Natural killer cell (primary cell): Measurements from ENCODE around the gene EPHX1. TPM values are rescaled to one million over a fixed set of nuclear protein-coding genes. Genes with fewer than 3 reads are reported as not detected.

Experiments
- ATAC-seq, 3 donors: fragments of 150-1000 bp in 2 of 3; fragments of 200-7000 bp in 1 of 3; cut with Tn5 transposase; 1 replicate in 1 of 3; 2 replicates in 2 of 3; pipeline ENCODE4 v1.10.0; 2021; ENCODE audit warnings: mild to moderate bottlenecking in 2 of 3, moderate library complexity in 2 of 3
- DNase-seq, 2 donors: peaks; one replicate each; pipeline versions ENCODE4 v3.0.0 to v3.0.0-alpha.2; 2013 to 2021; ENCODE audit warnings: mixed read lengths in 1 of 2
- H3K27ac ChIP-seq: one replicate; pipeline ENCODE4 v1.5.1; 2013; ENCODE audit warnings: mild to moderate bottlenecking, low read length
- H3K27me3 ChIP-seq: one replicate; pipeline ENCODE4 v1.6.1; 2013; ENCODE audit warnings: low read length; ENCODE audit not compliant: control insufficient read depth, insufficient read depth
- H3K36me3 ChIP-seq: one replicate; pipeline ENCODE4 v1.6.1; 2013; ENCODE audit warnings: low read length; ENCODE audit not compliant: control insufficient read depth, insufficient read depth
- H3K4me1 ChIP-seq: one replicate; pipeline ENCODE4 v1.6.1; 2013; ENCODE audit warnings: low read length; ENCODE audit not compliant: control insufficient read depth, insufficient read depth
- H3K4me3 ChIP-seq: one replicate; pipeline ENCODE4 v1.5.1; 2013; ENCODE audit warnings: low read length
- H3K9me3 ChIP-seq: one replicate; pipeline ENCODE4 v1.6.1; 2013; ENCODE audit warnings: low read length; ENCODE audit not compliant: control insufficient read depth, insufficient read depth
- H3K27ac Mint-ChIP-seq, 2 donors: one replicate each; pipeline ENCODE4 v1.8.0; 2022; ENCODE audit warnings: mild to moderate bottlenecking in 2 of 2, mixed read lengths in 2 of 2, moderate library complexity in 1 of 2
- H3K27me3 Mint-ChIP-seq, 2 donors: one replicate each; pipeline ENCODE4 v1.8.0; 2022; ENCODE audit warnings: low read depth in 2 of 2, mixed read lengths in 2 of 2
- H3K36me3 Mint-ChIP-seq: one replicate; pipeline ENCODE4 v1.8.0; 2022; ENCODE audit warnings: mixed read lengths
- H3K4me1 Mint-ChIP-seq, 2 donors: one replicate each; pipeline ENCODE4 v1.8.0; 2022; ENCODE audit warnings: mixed read lengths in 2 of 2
- H3K4me3 Mint-ChIP-seq: one replicate; pipeline ENCODE4 v1.8.0; 2022; ENCODE audit warnings: mild to moderate bottlenecking, moderate library complexity, mixed read lengths
- H3K9me3 Mint-ChIP-seq, 2 donors: one replicate each; pipeline ENCODE4 v1.8.0; 2022; ENCODE audit warnings: mixed read lengths in 2 of 2
- CTCF ChIP-seq: fragments of 200-600 bp; IDR thresholded peaks from one replicate; pipeline ENCODE4 v1.8.0; 2022; ENCODE audit warnings: antibody characterized with exemption
- WGBS: methylation state at CpG from one replicate; pipeline ENCODE4 v1.1.7; 2013; ENCODE audit warnings: missing lambda C conversion rate; ENCODE audit not compliant: insufficient coverage; 5-methylcytosine and 5-hydroxymethylcytosine counted together
- intact Hi-C: fragments of 100-400 bp; cut with micrococcal nuclease; formaldehyde crosslinking; loops from one replicate; pipeline ENCODE4 v1.14.2; 2022
- total RNA-seq, 4 donors: library from RNA; stranded (reverse); fragments of 120-200 nt in 1 of 4; gene quantifications; one replicate each; pipeline versions ENCODE4 v1.2.3 to v1.2.4, GENCODE V29; 2013 to 2022

Gene EPHX1
- total RNA-seq, 3 donors from 2014 or later (not counting 1 experiment from before 2014, with no cell fraction given) = 1.1 to 2.3 (median 1.5) TPM

GRCh38 chr1:225873281-225873850, 63.4 kb downstream of the EPHX1 start:
- ATAC-seq = no peak
- 95% methylated on average over 10 of the region's 10 CpGs for WGBS
- H3K4me1 ChIP-seq = peaks cover 68% of the 10 kb centered on the region
- no peak overlapping the region for H3K4me3 ChIP-seq
- H3K4me1 Mint-ChIP-seq = peaks cover 24 to 49% of the 10 kb centered on the region in 2 donors
- no peak for TF ChIP-seq CTCF
- H3K27ac ChIP-seq = no peak overlapping the region
- H3K27ac Mint-ChIP-seq = peak overlapping the region in 1 of 2 donors; percentile 36
- DNase-seq = no peak
- no peaks in the 10 kb centered on the region for H3K27me3 ChIP-seq
- H3K36me3 Mint-ChIP-seq = no peaks in the 10 kb centered on the region
- no peaks in the 10 kb centered on the region for H3K9me3 Mint-ChIP-seq
- intact Hi-C loops = no loop called here
- no peaks in the 10 kb centered on the region for H3K9me3 ChIP-seq
- H3K4me3 Mint-ChIP-seq = no peak overlapping the region
- H3K36me3 ChIP-seq = peaks cover 69% of the 10 kb centered on the region
- no peaks in the 10 kb centered on the region for H3K27me3 Mint-ChIP-seq

GRCh38 chr1:225874431-225874830, 64.5 kb downstream of the EPHX1 start:
- H3K27ac Mint-ChIP-seq = no peak overlapping the region
- H3K4me1 ChIP-seq = peaks cover 79% of the 10 kb centered on the region
- H3K9me3 ChIP-seq = no peaks in the 10 kb centered on the region
- peaks cover 61% of the 10 kb centered on the region for H3K36me3 ChIP-seq
- peaks cover 34 to 59% of the 10 kb centered on the region in 2 donors for H3K4me1 Mint-ChIP-seq
- H3K36me3 Mint-ChIP-seq = no peaks in the 10 kb centered on the region
- WGBS = 93% methylated on average over 10 of the region's 11 CpGs
- intact Hi-C loops = no loop called here
- TF ChIP-seq CTCF = no peak
- H3K27me3 ChIP-seq = no peaks in the 10 kb centered on the region
- no peaks in the 10 kb centered on the region for H3K9me3 Mint-ChIP-seq
- DNase-seq (no peak), ATAC-seq (no peak)
- no peak overlapping the region for H3K4me3 ChIP-seq
- no peaks in the 10 kb centered on the region for H3K27me3 Mint-ChIP-seq
- no peak overlapping the region for H3K27ac ChIP-seq
- no peak overlapping the region for H3K4me3 Mint-ChIP-seq

GRCh38 chr1:225875044-225875815, 65.3 kb downstream of the EPHX1 start:
- peaks cover 58% of the 10 kb centered on the region for H3K36me3 ChIP-seq
- ATAC-seq (no peak), DNase-seq (peak in 1 of 2 donors; percentile 9)
- H3K4me3 ChIP-seq = no peak overlapping the region
- Mint-ChIP-seq H3K9me3 (no peaks in the 10 kb centered on the region), H3K27ac (no peak overlapping the region), H3K36me3 (no peaks in the 10 kb centered on the region), H3K4me1 (peaks cover 42 to 67% of the 10 kb centered on the region in 2 donors), H3K4me3 (no peak overlapping the region), H3K27me3 (no peaks in the 10 kb centered on the region)
- WGBS = 84% methylated on average over 12 of the region's 12 CpGs
- H3K27ac ChIP-seq = no peak overlapping the region
- H3K4me1 ChIP-seq = peaks cover 87% of the 10 kb centered on the region
- H3K27me3 ChIP-seq = no peaks in the 10 kb centered on the region
- H3K9me3 ChIP-seq = no peaks in the 10 kb centered on the region
- intact Hi-C loops = no loop called here
- TF ChIP-seq CTCF = no peak
